ENCODE results near the gene PPIP5K2. TPM values are rescaled to one million over a fixed set of nuclear protein-coding genes. Genes with fewer than 3 reads are reported as not detected.

PPIP5K2 gene
- total RNA-seq, 1 donor from 2014 or later: 67.7 TPM

DNA sequence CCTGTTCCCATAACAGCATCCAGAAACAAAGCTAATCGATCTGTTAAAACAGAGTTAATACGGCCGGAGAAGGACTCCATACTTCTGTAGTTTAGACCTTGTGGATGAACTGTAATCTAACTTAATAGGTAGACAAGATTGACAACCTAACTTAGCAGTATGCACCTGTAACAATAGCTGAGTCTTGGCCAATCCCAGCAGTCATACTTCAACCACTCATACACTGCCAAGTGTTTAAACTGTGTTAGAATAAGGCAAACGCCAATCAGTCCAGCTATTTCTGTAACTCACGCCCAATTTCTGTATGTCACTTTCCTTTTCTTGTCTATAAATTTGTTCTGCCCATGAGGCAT is 104.8 kb downstream of the PPIP5K2 start:
- no peak overlapping the region for H2AFZ ChIP-seq (ENCODE audit: low read depth, low read length)
- no peak overlapping the region for H3K4me3 Mint-ChIP-seq (ENCODE audit: unreplicated experiment)
- H3K4me1 Mint-ChIP-seq (ENCODE audit: low read depth, unreplicated experiment): no peaks in the 10 kb centered on the region

DNA sequence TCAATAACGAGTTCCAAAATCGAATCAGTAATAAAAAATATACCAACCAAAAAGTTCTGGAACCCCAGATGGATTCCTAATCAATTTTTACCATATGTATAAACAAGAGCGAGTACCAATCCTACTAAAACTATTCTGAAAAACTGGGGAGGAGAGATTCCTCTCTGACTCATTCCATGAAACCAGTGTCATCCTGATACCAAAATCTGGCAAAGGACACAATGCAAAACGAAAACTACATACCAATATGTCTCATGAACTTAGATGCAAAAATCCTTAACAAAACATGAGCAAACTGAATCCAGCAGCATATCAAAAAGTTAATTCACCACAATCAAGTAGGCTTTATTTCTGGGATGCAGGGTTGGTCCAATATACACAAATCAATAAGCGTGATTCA is 108.0 kb downstream of the PPIP5K2 start:
- Histone ChIP-seq H3K79me2 (ENCODE audit: insufficient read depth, low read length) (no peaks in the 10 kb centered on the region), H4K20me1 (ENCODE audit: insufficient read depth, low read length) (no peaks in the 10 kb centered on the region), H3K27me3 (ENCODE audit: insufficient read depth, low read length) (no peaks in the 10 kb centered on the region), H3K9me3 (ENCODE audit: insufficient read depth, low read depth, low read length) (no peaks in the 10 kb centered on the region), H3K4me1 (ENCODE audit: insufficient read depth, low read length) (no peaks in the 10 kb centered on the region), H3K36me3 (ENCODE audit: insufficient read depth, low read length) (no peaks in the 10 kb centered on the region), H3K27ac (ENCODE audit: low read depth, low read length) (no peak overlapping the region), H3K9ac (ENCODE audit: low read length) (no peak overlapping the region), H3K4me3 (ENCODE audit: insufficient read depth, low read depth, low read length) (no peak overlapping the region), H3K4me2 (ENCODE audit: low read length) (no peak overlapping the region), H2AFZ (ENCODE audit: low read depth, low read length) (no peak overlapping the region)
- Mint-ChIP-seq H3K4me3 (ENCODE audit: unreplicated experiment) (no peak overlapping the region), H3K27ac (ENCODE audit: unreplicated experiment) (no peak overlapping the region), H3K9me3 (ENCODE audit: unreplicated experiment) (peaks cover 6% of the 10 kb centered on the region), H3K27me3 (ENCODE audit: low read depth, unreplicated experiment) (peaks cover 2% of the 10 kb centered on the region), H3K4me1 (ENCODE audit: low read depth, unreplicated experiment) (no peaks in the 10 kb centered on the region), H3K36me3 (ENCODE audit: low read depth, unreplicated experiment) (no peaks in the 10 kb centered on the region)
- TF ChIP-seq, protein P1, sequence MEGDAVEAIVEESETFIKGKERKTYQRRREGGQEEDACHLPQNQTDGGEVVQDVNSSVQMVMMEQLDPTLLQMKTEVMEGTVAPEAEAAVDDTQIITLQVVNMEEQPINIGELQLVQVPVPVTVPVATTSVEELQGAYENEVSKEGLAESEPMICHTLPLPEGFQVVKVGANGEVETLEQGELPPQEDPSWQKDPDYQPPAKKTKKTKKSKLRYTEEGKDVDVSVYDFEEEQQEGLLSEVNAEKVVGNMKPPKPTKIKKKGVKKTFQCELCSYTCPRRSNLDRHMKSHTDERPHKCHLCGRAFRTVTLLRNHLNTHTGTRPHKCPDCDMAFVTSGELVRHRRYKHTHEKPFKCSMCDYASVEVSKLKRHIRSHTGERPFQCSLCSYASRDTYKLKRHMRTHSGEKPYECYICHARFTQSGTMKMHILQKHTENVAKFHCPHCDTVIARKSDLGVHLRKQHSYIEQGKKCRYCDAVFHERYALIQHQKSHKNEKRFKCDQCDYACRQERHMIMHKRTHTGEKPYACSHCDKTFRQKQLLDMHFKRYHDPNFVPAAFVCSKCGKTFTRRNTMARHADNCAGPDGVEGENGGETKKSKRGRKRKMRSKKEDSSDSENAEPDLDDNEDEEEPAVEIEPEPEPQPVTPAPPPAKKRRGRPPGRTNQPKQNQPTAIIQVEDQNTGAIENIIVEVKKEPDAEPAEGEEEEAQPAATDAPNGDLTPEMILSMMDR (IDR thresholded peaks at IDR 0.05; ENCODE audit: insufficient read depth, low read depth, low read length): no peak
- TF ChIP-seq EZH2 (IDR thresholded peaks at IDR 0.05; ENCODE audit: insufficient read depth, low read length): no peak
- peak; percentile 55 for FAIRE-seq
- DNase-seq (ENCODE audit: low read depth): no peak

More for the DNA sequence above, 104.8 kb downstream of the PPIP5K2 start:
- TF ChIP-seq, protein P1 (IDR thresholded peaks at IDR 0.05; ENCODE audit: insufficient read depth, low read depth, low read length): no peak
- Histone ChIP-seq H3K9ac (ENCODE audit: low read length) (no peak overlapping the region), H3K9me3 (ENCODE audit: insufficient read depth, low read depth, low read length) (no peaks in the 10 kb centered on the region), H3K4me1 (ENCODE audit: insufficient read depth, low read length) (no peaks in the 10 kb centered on the region), H3K36me3 (ENCODE audit: insufficient read depth, low read length) (no peaks in the 10 kb centered on the region), H3K4me3 (ENCODE audit: insufficient read depth, low read depth, low read length) (no peak overlapping the region), H3K79me2 (ENCODE audit: insufficient read depth, low read length) (no peaks in the 10 kb centered on the region), H3K27me3 (ENCODE audit: insufficient read depth, low read length) (no peaks in the 10 kb centered on the region), H3K27ac (ENCODE audit: low read depth, low read length) (no peak overlapping the region), H3K4me2 (ENCODE audit: low read length) (no peak overlapping the region), H4K20me1 (ENCODE audit: insufficient read depth, low read length) (no peaks in the 10 kb centered on the region)
- Mint-ChIP-seq H3K27ac (ENCODE audit: unreplicated experiment) (no peak overlapping the region), H3K9me3 (ENCODE audit: unreplicated experiment) (peaks cover 4% of the 10 kb centered on the region), H3K27me3 (ENCODE audit: low read depth, unreplicated experiment) (peaks cover 4% of the 10 kb centered on the region), H3K36me3 (ENCODE audit: low read depth, unreplicated experiment) (no peaks in the 10 kb centered on the region)
- no peak for DNase-seq (ENCODE audit: low read depth)
- no peak for FAIRE-seq

DNA sequence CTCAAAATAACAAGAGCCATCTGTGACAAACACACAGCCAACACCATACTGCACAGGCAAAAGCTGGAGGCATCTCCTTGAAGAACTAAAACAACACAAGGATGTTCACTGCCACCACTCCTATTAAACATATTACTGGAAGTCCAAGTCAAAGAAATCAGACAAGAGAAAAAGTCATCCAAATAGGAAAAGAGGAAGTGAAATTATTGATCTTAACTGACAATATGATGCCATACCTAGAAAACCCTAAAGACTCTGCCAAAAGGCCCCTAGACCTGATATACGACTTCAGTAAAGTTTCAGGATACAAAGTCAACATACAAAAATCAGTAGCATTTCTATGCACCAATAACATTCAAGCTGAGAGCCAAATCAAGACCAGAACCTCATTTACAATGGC is 108.5 kb downstream of the PPIP5K2 start:
- Mint-ChIP-seq H3K9me3 (ENCODE audit: unreplicated experiment) (peaks cover 6% of the 10 kb centered on the region), H3K27me3 (ENCODE audit: low read depth, unreplicated experiment) (no peaks in the 10 kb centered on the region), H3K27ac (ENCODE audit: unreplicated experiment) (no peak overlapping the region), H3K4me3 (ENCODE audit: unreplicated experiment) (no peak overlapping the region), H3K4me1 (ENCODE audit: low read depth, unreplicated experiment) (no peaks in the 10 kb centered on the region), H3K36me3 (ENCODE audit: low read depth, unreplicated experiment) (no peaks in the 10 kb centered on the region)
- Histone ChIP-seq H2AFZ (ENCODE audit: low read depth, low read length) (no peak overlapping the region), H4K20me1 (ENCODE audit: insufficient read depth, low read length) (no peaks in the 10 kb centered on the region), H3K4me1 (ENCODE audit: insufficient read depth, low read length) (no peaks in the 10 kb centered on the region), H3K36me3 (ENCODE audit: insufficient read depth, low read length) (no peaks in the 10 kb centered on the region), H3K9ac (ENCODE audit: low read length) (no peak overlapping the region), H3K27ac (ENCODE audit: low read depth, low read length) (no peak overlapping the region), H3K79me2 (ENCODE audit: insufficient read depth, low read length) (no peaks in the 10 kb centered on the region), H3K4me2 (ENCODE audit: low read length) (no peak overlapping the region), H3K27me3 (ENCODE audit: insufficient read depth, low read length) (no peaks in the 10 kb centered on the region), H3K4me3 (ENCODE audit: insufficient read depth, low read depth, low read length) (no peak overlapping the region), H3K9me3 (ENCODE audit: insufficient read depth, low read depth, low read length) (no peaks in the 10 kb centered on the region)
- FAIRE-seq: no peak
- no peak for TF ChIP-seq EZH2 (IDR thresholded peaks at IDR 0.05; ENCODE audit: insufficient read depth, low read length)
- TF ChIP-seq, protein P1 (IDR thresholded peaks at IDR 0.05; ENCODE audit: insufficient read depth, low read depth, low read length): no peak
- DNase-seq (ENCODE audit: low read depth): no peak

All from astrocyte (in vitro differentiated cells and primary cell).